Measurements from ENCODE around the gene NDRG2. TPM values are rescaled to one million over a fixed set of nuclear protein-coding genes. Genes with fewer than 3 reads are reported as not detected.

NDRG2 gene
- total and polyA plus RNA-seq, 11 donors = 187 to 661 (median 314) TPM

DNA sequence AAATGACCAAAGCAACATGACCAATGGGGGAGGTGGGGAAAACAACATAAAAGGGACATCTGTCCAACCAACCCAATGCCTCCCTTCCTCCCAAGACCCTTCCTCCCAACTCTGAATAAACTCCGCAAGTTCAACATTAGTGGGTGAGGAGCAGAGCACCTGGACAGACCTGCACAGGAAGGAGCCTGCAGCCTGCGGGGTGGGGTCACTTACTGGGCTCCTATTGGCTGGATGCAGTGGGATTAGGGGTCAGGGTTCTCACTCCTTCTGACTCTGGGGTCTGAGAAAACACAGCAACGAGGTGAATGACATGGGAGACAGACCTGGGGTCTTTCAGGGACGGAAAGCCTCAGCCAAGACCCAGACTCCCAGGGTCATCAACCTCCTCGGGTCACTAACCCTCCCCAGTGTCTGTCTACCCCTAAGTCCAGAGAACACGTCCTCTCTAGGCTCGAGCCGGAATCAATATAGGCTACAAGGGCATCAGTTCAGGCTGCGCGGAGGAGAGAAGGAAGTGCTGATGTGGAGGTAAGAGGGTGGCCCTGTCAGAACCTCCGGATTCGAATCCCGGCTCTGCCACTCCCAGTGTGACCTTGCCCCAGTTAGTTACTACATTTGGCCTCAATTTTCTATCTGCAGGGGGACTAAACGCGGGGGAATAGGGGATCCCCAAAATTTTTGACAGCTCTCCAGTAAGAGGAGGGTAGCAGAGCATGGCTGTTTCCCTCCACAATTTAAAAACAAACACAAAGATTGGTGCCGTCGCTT lies 860 bp downstream of the NDRG2 start:
- 11 to 19% (median 12%) methylated on average over 15 to 17 of the region's 17 CpGs for WGBS, 4 donors
- intact Hi-C loops (cut with DNase I) = loop anchor here in 2 of 10 donors (1.0 to 5.0 kb wide), 2 partner anchors 15 to 68 kb away; no protein-coding TSS in a partner anchor
- DNase-seq (peak in 1 of 5 donors; percentile 41), ATAC-seq (peak in 2 of 4 donors; percentile 21)
- Histone ChIP-seq H3K27me3 (peaks cover 0 to 7% (median 0%) of the 10 kb centered on the region in 9 donors), H3K9me3 (no peaks in the 10 kb centered on the region), H3K27ac (peak overlapping the region; percentile 82 to 100 (median 98)), H3K4me1 (peaks cover 0 to 54% (median 30%) of the 10 kb centered on the region in 12 donors), H3K4me3 (peak overlapping the region; percentile 66 to 98 (median 88)), H3K36me3 (peaks cover 0 to 40% (median 32%) of the 10 kb centered on the region in 9 donors)
- TF ChIP-seq POLR2A (IDR thresholded peaks at IDR 0.05) (no peak), CTCF (IDR thresholded peaks at IDR 0.05) (no peak)

- DNase-seq = peak in 1 of 5 donors; percentile 43
- peak overlapping the region in 11 of 12 donors; percentile 66 to 98 (median 88) for H3K4me3 ChIP-seq
- 8 to 18% (median 15%) methylated on average over 7 of the region's 7 CpGs for WGBS, 4 donors
These were observed 1.7 kb downstream of the NDRG2 start for GRCh38 chr14:21023174-21023573.

DNA sequence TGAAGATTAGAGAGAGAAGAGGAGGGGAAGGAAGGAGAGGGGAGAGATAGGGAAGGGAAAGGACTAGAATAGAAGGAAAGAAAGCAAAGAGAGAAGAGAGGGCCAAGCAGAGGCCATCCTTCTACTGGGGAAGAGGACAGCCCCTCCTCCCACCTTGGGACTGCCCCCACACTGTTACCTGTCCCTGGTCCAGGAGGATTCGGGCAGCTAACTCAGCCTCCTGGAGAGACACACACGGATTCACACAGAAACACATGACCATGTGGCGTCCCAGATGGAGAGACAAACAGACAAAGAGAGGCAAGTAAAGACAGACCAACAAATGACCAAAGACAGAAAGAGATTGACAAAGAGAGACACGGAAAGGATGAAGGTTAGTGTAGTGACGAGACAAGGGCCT lies 2.2 kb downstream of the NDRG2 start:
- WGBS, 4 donors = 40 to 67% (median 55%) methylated on average over 5 of the region's 5 CpGs
- intact Hi-C loops (cut with DNase I) = loop anchor here in 2 of 10 donors (1.0 to 5.0 kb wide), 2 partner anchors 17 to 70 kb away; no protein-coding TSS in a partner anchor
- TF ChIP-seq CTCF (IDR thresholded peaks at IDR 0.05) (no peak), POLR2A (IDR thresholded peaks at IDR 0.05) (no peak)
- Histone ChIP-seq H3K36me3 (peaks cover 0 to 53% (median 45%) of the 10 kb centered on the region in 9 donors), H3K27me3 (peaks cover 0 to 7% (median 0%) of the 10 kb centered on the region in 9 donors), H3K27ac (peak overlapping the region in 11 of 12 donors; percentile 82 to 100 (median 98)), H3K4me3 (peak overlapping the region in 9 of 12 donors; percentile 76 to 98 (median 88)), H3K9me3 (no peaks in the 10 kb centered on the region), H3K4me1 (peaks cover 0 to 62% (median 30%) of the 10 kb centered on the region in 12 donors)
- ATAC-seq = no peak
- no peak for DNase-seq

More at GRCh38 chr14:21023174-21023573, 1.7 kb downstream of the NDRG2 start:
- peaks cover 0 to 48% (median 40%) of the 10 kb centered on the region in 9 donors for H3K36me3 ChIP-seq
- peaks cover 0 to 58% (median 30%) of the 10 kb centered on the region in 12 donors for H3K4me1 ChIP-seq
- H3K9me3 ChIP-seq = no peaks in the 10 kb centered on the region
- H3K27me3 ChIP-seq = peaks cover 0 to 7% (median 0%) of the 10 kb centered on the region in 9 donors
- peak in 1 of 4 donors; percentile 7 for ATAC-seq
- no peak for TF ChIP-seq POLR2A (IDR thresholded peaks at IDR 0.05)
- TF ChIP-seq CTCF (IDR thresholded peaks at IDR 0.05) = no peak
- intact Hi-C loops (cut with DNase I) = loop anchor here in 2 of 10 donors (1.0 to 5.0 kb wide), 2 partner anchors 16 to 69 kb away; no protein-coding TSS in a partner anchor
- peak overlapping the region; percentile 82 to 100 (median 98) for H3K27ac ChIP-seq
